ENCODE data around the gene SFSWAP.

SFSWAP gene

DNA sequence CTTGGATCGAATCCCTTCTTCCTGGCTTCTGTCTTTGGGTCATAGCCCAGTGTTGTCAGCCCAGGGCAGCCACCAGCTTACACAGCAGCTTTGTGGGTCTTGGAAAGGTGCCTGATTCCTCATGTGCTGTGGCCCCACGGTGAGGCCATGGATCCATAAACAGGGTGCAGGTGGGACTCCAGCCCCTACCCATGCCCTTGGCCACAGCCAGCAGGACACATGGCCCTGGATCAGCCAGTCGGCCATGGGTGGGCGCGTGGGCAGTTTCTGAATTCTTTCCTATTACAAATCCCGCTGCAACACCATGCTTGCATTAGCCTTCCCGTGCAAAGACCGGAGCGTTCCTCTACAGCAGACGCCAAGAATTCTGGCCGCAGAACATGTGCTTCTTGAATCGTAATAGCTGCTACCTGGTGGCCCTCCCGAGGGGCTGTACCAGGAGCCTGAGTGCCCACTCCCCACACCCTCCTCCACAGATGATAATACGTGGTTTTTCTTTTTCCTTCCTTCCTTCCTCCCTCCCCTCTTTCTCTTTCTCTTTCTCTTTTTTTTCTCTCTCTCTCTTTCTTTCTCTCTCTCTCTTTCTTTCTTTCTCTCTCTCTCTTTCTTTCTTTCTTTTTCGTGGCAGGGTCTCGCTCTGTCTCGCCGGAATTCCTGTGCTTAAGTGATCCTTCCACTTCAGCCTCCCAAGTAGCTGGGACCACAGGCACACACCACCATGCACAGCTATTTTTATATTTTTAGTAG is 114.4 kb downstream of the SFSWAP start:
- DNase-seq, result no peak

DNA sequence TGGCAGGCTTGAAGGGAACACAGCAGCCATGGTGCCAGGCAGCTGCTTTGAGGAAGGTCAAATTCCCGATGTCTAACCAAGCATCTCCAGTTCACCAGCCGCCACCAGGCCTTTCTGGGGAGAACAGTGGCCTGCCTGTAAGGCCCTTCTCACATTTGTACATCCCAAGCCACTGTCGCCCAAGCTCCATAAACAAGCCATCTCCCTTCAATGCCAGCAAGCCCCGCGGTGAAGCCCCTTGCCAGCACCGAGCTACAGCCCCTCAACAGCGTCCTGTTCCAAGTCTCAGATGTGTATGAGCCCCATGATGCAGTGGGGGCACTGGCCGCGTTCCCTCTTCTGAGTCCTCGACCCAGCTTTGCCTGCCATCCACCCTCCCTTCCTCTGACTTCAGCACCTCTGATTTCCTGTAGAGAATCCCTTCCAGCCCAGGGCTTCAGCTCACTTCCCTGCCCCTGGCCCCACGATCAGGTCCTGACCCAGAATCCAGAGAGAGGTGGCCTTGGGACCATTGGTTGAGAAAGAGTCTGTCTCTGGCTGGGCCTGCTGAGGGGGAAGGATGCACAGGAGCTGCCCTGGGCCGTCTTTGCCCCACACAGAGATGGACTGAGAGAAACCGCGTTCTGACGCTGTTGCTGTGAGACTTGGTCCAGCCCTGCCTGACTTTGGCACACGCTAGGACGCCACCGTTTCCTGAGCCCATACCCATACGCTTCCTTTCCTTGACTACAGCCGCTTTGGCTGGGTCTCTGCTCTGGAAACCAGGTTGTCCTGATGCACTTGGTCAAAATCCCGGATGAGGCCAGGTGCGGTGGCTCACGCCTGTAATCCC is 115.4 kb downstream of the SFSWAP start:
- DNase-seq, result no peak

DNA sequence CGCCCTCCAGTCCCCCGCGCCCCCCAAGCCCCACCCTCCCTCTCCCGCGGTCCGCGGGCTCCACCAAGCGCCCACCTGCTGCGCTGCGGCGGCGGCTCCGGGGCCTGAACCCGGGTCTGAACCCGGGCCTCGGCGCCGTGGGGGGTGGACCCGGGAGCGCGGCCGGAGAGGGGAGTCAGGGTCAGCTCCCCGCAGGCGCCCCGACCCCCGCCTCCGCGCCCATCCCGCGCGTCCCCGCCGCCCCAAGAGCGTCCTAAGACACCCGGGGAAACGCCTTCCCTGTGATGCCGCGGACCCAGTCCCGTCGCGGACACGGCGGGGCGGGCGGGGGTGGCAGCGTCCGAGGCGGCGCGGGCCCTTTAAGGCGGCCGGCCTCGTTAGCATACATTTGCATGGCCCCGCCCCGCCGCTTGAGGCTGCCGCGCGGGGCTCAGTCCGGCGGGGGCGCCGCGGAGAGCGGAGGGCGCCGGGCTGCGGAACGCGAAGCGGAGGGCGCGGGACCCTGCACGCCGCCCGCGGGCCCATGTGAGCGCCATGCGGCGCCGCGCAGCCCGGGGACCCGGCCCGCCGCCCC is 117.2 kb downstream of the SFSWAP start, which contains the start of gene MMP17:
TSS of gene MMP17 (plus strand) at position 433 of the 574 bp plus-strand sequence. CDS start at position 535, 102 bp downstream.
- DNase-seq, result no peak

DNA sequence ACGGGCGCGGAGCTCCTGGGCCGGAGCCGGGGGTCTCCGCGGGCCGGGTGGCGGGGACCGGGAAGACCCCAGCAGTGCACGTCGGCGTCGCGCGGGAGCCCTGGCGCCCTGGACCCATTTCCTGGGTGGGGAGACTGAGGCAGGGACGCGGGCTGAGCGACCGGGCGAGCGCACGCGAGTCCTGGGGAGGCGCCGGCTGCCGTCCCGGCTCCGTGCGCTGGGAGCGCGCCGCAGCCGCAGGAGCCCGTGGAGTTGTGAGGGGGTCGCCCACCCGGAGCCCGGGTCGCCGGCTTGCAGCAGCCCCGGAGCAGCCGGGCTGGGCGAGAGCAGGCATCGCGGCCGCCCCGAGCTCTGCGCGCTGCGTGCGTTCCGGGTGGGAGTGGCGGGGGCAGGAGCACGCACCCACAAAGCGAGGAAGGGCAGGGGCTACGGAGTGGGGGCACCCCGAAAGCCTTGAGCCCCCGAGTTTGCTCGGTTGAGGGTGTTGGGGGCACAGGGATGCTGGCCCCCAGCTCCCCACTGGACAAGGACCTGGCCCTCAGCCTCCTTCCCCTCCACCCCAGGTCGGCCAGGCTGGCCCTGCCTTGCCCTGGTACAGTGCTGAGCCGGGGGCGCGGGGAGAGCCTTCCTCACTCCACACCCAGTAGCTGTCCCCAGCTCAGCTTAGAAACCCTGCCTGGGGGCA is 117.9 kb downstream of the SFSWAP start:
- no peak for DNase-seq

DNA sequence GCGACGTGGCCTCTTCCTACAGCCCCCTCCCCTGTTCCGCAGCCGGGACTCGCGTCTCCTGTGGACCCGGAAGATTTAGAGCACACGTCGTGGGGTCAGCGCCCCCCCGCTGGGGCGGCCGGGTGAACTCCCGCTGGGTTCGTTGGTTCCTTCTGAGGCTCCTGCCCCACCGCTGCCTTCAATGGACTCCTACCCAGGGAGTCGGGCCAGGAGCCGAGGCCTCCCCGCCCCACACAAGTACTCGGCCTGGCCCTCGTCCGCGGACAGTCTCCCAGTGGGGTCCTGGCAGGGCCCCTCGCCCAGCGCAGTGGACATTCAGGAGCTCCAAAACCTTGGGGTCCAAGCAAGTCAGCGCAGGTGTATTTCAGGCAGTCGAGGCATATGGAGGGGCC is 118.5 kb downstream of the SFSWAP start:
- DNase-seq, result no peak

DNA sequence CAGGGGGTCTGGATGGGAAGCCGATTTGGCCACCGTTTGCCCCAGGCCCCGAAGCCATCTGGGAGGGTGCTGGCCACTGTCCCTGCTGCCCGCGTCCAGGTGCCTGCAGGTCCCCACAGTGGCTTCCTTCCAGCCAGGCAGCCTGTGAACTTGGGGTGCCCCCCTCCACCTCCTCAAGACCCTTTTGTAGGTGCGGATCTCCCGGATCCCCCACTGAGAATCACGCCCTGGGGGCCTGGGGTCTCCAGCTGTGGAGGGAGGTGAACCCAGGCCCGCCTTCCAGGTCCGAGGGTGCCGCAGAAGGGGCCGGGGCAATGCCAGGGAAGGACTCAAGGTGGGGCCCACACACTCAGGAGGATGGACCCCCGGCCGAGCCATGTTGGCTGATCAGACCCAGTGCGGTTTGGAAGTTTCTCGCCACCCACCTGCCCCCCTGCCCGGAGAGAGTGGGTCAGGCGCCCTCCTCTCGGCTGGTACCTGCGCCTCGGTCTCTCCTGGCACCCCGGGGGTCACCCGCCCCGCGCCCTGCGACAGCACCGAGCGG is 119.0 kb downstream of the SFSWAP start:
- DNase-seq, result no peak

DNA sequence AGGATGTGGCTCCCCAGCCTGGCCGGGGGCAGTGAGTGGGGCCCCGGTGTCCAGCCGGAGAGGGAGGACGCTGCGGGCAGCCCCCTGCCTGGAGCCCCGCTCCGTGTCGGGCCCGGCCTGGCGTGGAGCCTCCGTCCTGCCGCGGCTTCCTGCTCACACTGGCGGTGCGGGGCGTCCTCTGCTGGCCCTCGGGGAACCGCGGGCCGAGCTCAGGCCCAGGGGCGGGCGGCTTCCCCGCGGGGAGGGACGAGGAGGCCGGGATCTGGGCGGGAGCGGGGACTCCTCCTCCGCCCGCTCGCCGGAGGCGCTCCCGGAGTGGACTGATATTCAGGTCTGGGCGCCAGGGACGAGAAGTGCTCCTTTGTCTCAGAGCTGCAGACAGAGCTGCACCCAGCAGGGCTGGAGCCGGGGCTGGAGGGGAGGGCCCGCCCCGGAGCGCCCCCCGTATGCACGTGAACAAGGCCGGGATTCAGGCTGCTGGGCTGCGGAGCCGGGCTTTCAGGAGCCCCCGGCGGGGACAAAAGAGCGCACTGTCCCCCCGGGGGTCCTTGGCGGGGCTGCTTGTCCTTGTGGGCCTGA is 119.5 kb downstream of the SFSWAP start:
- DNase-seq, result no peak

DNA sequence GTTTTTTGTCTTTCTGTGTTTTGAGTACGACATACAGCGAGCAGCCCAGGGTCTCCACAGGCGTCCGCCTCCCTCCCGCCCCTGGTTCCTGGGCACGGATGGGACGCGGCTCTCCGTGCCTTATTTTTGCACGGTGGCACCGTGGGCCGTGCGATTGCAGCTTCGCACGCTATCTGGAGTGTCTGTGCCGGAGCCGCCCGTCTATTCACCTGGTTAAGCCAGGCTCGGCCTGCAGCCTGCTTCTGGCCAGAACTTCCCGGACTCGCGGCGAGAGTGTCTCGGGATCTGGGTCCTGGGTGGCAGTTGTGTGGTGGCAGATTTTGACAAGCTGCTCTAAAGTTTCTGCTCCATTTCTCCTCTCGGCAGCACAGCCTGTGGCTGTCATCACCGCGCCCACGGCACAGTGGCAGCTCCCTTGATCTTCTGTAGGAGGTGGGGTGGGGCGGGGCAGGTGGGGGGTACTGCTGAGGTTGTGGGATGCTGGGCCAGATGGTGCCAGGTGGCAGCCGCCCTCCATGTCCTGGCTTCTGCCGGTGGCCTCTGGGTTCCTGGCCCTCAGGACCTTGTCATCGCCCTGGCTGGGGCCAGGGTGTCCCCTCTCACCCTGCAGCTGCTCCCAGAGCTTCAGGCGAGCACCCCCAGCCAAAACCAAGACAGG is 120.2 kb downstream of the SFSWAP start:
- DNase-seq, result no peak

DNA sequence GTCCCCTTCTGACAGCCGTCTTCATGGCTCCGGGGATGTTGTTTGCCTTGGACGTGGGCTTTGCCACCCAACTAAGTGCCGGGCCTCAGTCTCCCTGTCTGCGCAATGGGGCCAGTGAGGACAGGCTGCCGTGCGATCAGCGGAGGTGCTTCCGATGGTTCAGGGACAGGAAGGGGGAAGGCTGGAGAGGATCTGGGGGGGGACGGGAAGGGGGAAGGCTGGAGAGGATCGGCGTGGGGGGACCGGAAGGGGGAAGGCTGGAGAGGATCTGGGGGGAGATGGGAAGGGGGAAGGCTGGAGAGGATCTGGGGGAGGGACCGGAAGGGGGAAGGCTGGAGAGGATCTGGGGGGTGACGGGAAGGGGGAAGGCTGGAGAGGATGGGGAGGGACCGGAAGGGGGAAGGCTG is 120.7 kb downstream of the SFSWAP start:
- DNase-seq, result no peak

DNA sequence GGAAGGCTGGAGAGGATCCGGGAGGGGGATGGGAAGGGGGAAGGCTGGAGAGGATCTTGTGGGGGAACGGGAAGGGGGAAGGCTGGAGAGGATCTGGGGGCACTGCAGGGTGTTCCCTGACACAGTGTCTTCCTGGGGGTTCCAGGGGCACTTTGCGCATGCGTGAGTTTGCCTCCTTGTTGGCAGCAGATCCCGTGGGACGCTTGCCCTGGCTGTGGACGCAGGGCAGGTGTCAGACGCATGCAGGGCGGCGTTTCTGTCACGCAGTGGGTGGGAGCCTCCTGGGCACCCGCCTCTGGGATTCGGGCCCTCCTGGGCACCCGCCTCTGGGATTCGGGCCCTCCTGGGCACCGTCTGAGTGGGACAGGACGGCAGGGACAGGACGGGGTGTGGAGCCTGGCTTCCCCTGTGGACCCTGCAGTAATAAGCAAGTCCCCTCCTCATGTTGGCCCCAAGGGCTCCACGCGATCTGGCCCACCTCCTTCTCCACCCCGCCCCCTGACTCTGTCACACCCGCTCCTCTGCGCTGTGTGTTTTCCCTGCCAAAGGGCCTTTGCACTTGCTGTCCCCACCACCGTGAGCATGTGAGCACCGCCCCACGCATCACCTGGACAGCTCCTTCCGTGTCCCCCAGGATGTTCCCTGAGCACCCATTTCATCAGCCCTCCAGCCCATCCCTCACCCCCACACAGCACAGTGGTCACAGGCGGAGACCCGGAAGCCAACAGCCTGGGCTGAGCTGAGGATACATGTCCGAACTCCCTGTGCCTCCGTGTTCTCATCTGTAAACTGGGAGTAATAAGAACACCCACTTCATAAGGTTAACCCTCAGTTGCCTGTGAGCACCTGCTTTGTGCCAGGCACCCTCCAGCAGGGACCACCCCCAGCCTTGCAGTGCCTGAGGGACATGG is 121.7 kb downstream of the SFSWAP start:
- no peak for DNase-seq

DNA sequence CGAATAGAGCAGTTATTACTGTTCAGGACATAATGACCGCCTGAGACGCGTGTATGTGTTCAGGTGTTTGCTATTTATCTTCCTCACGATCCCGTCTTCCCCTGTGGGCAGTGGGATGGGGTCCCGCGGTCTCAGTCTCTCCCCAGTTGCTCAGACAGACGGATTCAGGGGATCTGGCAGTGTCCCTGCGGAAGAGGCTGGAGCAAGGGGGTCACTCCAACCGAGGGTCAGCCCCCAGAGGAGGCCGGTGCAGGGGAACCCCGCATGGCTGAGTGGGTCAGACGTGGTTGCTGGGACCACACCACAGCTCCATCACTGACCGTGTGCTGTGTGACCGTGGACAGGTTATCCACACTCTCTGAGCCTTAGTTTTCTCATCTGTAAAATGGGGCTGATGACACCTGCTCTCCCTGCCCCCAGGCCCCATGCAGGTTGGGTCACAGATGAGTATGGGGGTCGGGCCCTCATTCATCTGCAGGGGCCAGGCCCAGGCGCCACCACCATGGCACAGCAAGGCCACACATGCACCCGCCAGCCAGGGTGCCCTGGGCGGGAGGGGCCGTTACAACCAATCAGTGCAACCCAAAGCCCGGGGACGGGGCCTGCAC is 122.5 kb downstream of the SFSWAP start:
- no peak for DNase-seq

DNA sequence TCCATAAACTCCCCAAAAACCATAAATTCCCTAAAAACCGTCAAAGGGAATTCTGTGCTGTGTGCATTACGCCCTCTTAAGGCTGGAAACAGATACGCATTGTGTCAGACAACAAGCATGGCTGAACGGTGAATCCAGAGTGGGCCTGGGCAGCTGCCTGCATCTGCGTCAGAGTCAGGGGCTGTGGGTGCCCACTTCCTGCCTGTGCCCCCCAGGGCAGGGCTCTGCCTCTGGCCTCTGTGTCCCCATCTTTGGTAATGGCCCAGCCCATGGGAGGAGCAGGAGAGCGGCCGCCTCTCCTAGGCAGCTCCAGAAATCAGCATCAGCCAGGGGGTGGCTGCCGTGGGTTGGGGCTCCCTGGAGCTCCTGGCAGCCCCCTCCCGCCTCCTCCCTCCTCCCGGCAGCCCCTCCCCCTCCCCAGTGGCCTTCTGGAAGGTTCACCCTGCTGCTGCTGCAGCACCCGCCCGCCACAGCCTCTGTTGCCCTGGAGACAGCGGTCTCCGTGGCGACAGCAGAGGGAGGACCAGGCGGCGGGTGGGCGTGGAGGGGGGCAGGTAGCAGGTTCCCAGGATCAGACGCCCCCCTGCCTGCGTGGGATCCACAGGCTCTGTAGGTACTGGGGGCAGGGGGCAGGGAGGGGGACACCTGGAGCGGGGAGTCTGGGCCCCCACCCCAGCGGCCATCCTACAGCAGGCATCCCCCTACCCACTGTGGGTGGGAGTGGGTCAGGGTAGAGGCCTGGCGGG is 123.2 kb downstream of the SFSWAP start:
- DNase-seq, result no peak

DNA sequence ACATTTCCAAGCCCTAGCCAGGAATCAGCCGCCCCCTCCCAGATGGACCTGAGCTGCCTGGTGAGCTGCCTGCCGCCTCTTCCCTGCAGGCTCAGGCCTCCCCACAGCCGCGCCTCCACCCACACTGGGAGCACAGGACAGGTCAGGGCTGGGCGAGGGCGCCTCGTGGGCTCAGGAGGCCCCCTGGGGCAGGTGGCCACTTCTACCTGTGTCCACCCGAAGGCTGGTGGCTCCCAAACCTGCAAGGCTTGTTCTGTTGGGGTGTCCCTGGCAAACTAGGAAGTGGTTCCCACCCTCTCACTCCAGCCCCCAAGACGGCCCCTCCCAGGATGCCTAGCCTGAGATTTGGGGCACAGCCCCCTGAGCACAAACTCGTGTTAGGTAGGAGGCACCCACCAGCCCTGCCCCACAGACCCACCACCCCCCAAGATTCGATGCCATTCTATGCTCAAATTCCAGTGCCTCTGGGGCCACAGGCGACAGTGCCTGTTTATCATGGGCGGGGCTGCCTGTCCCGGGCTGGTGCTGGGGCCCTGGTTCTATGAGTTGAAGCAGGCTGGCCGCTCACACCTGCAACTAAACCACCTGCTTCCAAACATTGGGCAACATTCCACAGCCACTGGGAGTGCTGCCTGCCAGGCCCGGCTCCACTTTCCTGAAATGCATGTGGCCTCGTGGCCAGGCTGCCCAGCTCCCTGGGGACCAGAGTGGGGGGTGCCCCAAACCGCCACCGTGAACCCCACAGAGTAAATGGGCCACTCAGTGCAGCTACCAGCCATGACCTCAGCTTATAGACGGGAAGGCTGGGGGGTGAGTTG is 124.1 kb downstream of the SFSWAP start:
- DNase-seq, result no peak

DNA sequence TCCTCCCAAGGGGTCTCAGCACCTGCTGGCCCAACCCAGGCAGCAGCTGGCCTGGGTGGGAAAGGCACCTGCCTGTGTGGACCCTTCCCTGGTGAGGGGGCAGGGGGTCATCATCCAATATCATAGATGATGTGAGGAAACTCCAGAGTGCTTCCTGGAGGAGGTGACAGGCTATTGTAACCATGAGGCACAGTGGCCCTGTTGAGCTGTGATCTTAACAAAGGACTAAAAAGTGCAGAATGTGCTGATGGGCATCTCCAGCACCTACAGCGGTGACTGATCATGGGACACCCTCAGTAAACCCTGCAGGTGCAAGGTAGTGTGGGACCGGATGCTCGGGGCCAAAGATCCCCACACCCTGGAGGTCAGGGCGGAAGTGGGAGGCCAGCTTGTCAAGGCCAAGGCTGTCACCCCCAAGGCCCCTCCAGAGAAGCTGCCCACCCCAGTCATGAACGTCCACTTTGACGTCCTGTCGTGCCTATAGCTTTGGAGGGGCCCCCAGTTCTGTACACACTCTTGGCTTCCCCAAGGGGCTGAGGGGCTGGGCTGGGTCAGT is 124.8 kb downstream of the SFSWAP start:
- no peak for DNase-seq

DNA sequence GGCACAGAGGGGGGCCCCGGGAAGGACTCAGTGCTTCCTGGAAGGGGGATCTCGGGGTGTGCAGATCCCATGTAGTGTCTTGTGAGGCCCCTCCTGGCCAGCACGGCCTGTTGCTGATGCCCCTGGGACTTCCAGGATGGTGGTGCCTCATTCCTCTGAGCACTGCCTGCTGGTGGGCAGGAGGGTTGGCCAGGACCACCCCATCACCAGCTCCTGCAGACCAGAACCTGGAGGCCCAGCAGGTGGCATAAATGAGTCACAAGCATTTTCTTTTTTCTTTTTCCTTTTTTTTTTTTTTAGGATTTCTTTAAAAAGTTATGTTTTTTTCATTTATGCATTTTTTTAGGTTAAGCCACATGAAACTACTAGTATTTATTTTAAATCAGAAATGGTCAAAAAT is 125.3 kb downstream of the SFSWAP start:
- no peak for DNase-seq

DNA sequence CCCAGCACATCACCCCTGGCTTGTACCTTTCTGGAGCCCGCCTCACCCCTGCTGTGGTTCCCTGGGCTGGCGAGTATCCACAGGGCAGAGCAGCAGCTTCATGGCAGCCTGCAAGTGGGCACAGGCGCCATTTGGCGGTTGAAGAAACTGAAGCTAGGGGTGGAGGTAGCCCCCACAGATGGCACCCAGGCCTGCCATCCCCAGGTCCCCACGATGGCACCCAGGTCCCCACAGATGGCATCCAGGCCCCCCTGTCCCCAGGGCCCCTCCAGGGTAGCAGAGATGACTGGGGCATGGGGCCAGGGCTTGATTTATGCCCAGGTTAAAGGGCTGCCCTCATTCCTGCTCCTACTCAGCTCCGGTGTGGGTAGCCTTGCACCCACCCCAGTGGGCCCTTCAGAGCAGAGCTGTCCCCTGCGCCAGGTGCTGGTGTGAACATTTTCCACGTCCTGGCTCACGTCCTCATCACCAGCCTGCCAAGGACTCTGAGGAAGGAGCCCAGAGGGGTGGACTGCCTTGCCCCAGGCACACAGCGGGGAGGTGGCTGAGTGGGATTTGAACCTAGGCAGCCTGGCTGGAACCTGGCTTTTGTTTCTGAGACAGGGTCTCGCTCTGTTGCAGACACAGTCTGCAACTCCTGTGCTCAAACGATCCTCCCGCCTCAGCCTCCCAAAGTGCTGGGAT is 126.0 kb downstream of the SFSWAP start:
- DNase-seq, result no peak

DNA sequence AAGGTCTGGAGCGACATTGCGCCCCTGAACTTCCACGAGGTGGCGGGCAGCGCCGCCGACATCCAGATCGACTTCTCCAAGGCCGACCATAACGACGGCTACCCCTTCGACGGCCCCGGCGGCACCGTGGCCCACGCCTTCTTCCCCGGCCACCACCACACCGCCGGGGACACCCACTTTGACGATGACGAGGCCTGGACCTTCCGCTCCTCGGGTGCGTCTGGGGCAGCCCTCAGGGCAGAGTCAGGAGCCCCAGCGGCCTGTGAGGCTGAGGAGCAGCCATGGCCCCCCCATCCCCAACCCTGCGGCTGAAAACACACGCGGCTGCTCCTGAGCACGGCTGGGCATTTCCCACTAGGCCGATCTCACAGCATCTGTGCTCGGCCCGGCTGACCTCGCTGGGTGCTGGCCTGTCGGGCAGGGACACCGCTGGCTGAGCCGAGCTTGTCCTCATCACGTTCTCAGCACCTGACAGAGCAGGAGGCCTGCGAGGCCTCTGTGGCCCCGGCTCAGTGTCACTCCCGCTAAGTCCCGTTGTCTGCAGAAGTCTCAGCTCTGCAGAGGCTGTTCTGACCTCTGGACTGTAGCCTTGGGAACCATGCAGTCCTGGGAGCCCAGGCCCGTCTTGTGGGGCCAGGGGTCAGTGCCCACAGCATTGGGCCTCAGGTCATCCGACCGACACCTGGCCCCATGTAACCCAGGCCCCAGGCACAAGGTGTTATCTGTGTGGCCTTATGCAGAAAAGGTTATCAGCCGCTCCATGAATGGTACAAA is 129.9 kb downstream of the SFSWAP start:
- no peak for DNase-seq

All from NCI-H1436 treated with DMSO at 0.1 percent for 48 hours (cell line).